Gastroesophageal sphincter (tissue), 3 donors: ENCODE data around the gene CALML6.

Experiments used
- CTCF ChIP-seq, 4 experiments: fragments of 200-600 bp in 2 of 4; fragments of 450-650 bp in 2 of 4; sonication (generic) in 1 of 4; IDR thresholded peaks; one replicate each; pipeline ENCODE4 v1.5.1; 2017 to 2019; ENCODE audit warnings: antibody characterized with exemption in 4 of 4, mild to moderate bottlenecking in 2 of 4, moderate library complexity in 2 of 4
- EP300 ChIP-seq: sonication (generic); formaldehyde crosslinking; IDR thresholded peaks from one replicate; pipeline ENCODE4 v1.6.1; 2017; ENCODE audit warnings: antibody characterized with exemption, mild to moderate bottlenecking

DNA sequence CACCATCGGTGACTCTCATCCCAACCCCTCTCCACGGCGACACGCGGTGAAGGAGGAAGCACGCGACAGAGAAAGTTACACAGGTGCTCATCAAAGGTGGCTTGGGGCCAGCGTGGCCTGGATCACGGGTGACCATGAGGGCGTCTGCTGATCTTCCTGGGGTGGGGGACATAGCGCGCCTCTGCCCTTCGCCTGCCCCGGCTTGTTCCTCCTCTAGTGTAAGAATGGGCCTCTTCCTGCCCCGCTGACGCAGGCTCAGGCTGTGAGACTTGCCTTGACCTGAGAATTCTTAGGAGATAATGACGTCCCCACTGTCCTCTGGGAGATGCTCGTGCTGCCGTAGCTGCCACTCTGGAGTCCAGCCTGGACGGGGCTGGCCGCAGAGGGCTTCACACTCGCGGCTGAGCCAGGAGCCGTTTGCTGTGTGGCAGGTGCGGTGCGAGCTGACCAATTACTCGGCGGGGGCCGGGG is 43.0 kb downstream of the CALML6 start:
- no peak for TF ChIP-seq CTCF (IDR thresholded peaks at IDR 0.05)
- no peak for TF ChIP-seq EP300
